HG02973 (cell line): ENCODE results near the gene GPR12.

Experiments used
- ATAC-seq: cut with Tn5 transposase; IDR thresholded peaks from one replicate; pipeline ENCODE4 v1.9.1; 2021; ENCODE audit warnings: moderate library complexity; ENCODE audit not compliant: unreplicated experiment

GPR12 gene

DNA sequence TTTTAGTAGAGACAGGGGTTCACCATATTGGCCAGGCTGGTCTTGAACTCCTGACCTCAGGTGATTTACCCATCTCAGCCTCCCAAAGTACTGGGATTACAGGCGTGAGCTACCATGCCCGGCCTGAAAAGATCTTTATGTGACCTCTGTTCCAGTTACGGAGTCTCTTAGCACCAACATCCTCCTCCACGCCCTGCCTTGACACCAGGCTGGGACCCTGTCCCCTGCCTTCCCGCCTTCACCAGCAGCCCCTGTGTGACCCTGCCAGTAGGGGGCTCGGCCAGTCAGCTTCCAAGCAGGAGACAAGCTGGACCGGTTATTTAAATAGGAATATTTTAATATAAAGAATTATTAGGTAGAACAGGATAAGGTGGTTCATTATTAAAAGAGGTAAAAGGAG lies 54.2 kb downstream of the GPR12 start:
- ATAC-seq, result no peak

DNA sequence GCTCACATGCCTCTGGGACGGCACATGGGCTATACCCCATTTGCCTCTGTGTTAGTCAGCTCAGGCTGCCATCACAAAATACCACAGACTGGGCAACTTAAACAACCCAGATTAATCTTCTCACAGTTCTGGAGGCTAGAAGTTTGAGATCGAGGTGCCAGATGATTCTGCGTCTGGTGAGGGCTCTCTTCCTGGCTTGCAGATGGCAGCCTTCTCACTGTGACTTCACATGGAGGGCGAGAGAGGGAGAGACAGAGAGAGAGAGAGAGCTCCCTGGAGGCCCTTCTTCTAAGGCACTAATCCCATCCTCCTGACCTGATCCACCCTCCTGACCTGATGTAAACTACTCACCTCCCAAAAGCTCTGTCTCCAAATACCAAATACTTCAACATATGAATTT lies 55.0 kb downstream of the GPR12 start:
- no peak for ATAC-seq
